HT1080 (cell line): ENCODE measurements around the gene P2RX2. TPM values are rescaled to one million over a fixed set of nuclear protein-coding genes. Genes with fewer than 3 reads are reported as not detected.

ENCODE experiments used
- DNase-seq: peaks from one replicate; pipeline ENCODE4 v3.0.0-alpha.2; 2015; ENCODE audit warnings: low read depth
- polyA plus RNA-seq, 2 experiments: library from polyadenylated mRNA; depleted of rRNA; stranded (reverse); fragments of >200 nt; gene quantifications; 2 replicates each; pipeline ENCODE4 v1.2.3, GENCODE V29; 2015
- total RNA-seq: library from RNA; depleted of rRNA; stranded (reverse); fragments of >200 nt; shearing (Covaris generic); gene quantifications from 2 replicates; pipeline ENCODE4 v1.2.3, GENCODE V29; 2014; rRNA removed

Gene P2RX2
- total RNA-seq: not detected in 2 replicates
- not detected in 2 replicates for polyA plus RNA-seq (2015; cell fraction: cytosol; rRNA removed)
- polyA plus RNA-seq (2015; cell fraction: nucleus; rRNA removed): not detected in 2 replicates

GRCh38 chr12:132618683-132619043 lies at the start of gene P2RX2:
P2RX2 (plus strand) TSS chr12:132618776; CDS start chr12:132618817, 41 bp downstream.
- DNase-seq: no peak

- no peak for DNase-seq
Observed at GRCh38 chr12:132568826-132569480, 49.6 kb upstream of the P2RX2 start.

- DNase-seq: no peak
Observed at GRCh38 chr12:132569856-132570480, 48.6 kb upstream of the P2RX2 start.

- no peak for DNase-seq
Observed at GRCh38 chr12:132570635-132571034, 47.9 kb upstream of the P2RX2 start.

GRCh38 chr12:132571051-132571450 lies 47.5 kb upstream of the P2RX2 start:
- DNase-seq: no peak

GRCh38 chr12:132571598-132571997 lies 47.0 kb upstream of the P2RX2 start:
- no peak for DNase-seq

DNA sequence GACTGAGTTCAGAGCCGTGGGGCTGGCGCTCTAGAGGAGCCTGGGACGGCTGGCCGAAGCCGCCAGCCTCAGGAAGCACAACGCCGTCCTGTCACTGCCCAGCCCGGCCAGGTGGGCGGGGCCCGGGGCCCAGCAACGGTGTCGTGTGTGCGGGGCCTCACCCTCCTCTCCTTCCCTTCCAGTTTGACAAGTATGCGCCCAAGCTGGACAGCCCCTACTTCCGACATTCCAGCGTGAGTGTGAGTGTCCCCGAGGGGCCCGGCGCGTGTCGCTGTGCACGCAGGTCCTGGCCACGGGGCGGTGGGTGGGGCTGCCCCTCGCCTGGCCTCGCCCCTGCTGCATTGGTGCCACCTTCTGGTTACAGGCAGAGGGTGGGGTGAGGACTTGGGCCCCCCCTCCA lies 46.5 kb upstream of the P2RX2 start:
- DNase-seq: no peak

DNA sequence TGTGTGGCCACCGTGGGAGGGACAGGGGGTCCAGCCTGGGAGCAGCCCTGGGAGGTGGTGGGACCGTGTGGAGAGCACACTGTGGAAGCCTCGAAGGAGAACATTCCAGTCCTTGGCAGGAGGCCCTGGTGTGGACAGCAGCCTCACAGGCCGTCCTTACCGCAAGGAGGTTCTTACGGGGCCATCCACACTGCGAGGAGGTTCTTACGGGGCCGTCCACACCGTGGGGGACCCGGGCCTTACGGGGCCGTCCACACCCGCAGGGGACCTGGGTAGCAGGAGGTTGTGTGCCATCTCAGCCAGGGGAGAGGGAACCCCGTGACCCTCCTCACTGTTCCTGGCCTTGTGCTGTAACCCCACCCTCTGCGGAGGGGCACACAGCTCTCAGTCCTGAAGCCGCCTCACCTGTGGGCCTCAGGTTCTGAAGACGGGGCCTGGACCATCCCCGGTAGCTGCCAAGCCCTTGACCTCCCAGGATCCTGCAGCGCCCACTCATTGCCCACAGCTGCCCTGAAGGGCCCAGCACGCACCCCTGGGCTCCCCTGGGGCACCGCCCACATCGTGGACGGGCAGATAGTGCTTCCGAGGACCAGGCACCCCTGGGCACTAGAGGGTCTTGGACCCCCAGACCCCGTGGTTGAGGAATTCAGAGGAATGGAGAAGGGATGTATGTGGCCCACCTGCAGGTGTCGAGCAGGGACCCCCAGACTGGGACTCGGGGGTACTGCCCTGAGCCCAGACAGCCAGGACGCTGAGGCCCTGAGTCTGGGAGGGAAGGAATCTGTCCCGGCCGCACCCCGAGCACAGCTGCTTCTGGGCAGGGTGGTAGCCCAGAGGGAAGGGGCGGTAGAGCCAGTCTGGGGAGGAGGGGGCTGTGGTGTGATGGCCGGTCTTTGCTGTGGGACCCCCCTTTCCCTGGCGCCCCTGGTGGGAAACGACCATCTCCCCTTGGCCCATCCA lies 45.5 kb upstream of the P2RX2 start:
- DNase-seq: no peak

GRCh38 chr12:132574271-132574996 lies 44.1 kb upstream of the P2RX2 start:
- DNase-seq: no peak

GRCh38 chr12:132575661-132576060 lies 42.9 kb upstream of the P2RX2 start:
- no peak for DNase-seq

DNA sequence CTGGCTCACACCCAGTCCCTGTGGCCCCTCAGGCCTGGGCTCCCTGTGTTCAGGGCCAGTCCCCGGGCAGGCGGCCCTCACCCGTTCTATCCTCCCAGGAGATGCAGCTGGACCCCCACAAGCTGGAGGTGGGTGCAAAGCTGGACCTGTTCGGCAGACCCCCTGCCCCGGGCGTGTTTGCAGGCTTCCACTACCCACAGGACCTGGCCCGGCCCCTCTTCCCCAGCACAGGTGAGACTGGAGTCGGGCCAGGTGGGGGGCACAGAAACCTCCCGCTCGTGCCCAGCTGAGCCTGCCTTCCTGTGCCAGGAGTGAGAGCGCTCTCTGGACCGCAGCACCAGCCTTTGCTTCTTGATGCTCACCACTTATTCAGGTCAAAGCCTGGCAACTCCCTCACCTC lies 41.9 kb upstream of the P2RX2 start:
- DNase-seq: no peak

- no peak for DNase-seq
Observed at GRCh38 chr12:132577191-132577920, 41.2 kb upstream of the P2RX2 start.

- no peak for DNase-seq
Observed at GRCh38 chr12:132578118-132578517, 40.5 kb upstream of the P2RX2 start.

GRCh38 chr12:132578826-132579225 lies 39.8 kb upstream of the P2RX2 start:
- DNase-seq: no peak

GRCh38 chr12:132579744-132580143 lies 38.8 kb upstream of the P2RX2 start:
- no peak for DNase-seq

- no peak for DNase-seq
Observed at GRCh38 chr12:132580701-132581292, 37.8 kb upstream of the P2RX2 start.

DNA sequence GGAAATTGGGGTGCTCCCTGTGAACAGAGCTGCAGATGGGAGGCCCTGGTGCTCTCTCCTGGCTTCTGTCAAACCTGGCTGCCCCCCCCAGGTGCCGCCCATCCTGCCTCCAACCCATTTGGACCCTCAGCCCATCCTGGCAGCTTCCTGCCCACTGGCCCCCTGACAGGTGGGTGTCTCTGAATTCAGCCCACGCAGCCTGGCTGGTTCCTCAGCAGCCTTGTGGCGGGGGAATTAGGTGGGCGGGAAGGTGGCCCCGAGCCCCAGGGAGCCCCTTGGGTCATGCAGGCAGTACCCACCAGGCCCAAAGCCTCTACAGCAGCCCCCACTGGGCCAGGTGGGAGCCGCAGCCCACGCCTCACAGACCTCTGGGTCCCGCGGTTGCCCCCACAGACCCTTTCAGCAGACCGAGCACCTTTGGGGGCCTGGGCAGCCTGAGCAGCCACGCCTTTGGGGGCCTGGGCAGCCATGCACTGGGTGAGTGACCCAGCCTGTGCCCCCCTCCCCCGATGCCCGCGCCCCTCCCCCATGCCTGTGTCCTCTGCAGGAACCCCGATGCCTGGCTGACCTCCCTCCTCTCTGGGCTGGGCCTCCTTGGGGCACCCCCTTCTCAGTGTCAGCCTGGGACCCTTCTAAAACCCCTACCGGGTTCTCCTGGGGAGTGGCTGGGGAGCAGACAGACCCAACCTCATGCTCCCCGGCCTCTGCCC lies 37.1 kb upstream of the P2RX2 start:
- no peak for DNase-seq

DNA sequence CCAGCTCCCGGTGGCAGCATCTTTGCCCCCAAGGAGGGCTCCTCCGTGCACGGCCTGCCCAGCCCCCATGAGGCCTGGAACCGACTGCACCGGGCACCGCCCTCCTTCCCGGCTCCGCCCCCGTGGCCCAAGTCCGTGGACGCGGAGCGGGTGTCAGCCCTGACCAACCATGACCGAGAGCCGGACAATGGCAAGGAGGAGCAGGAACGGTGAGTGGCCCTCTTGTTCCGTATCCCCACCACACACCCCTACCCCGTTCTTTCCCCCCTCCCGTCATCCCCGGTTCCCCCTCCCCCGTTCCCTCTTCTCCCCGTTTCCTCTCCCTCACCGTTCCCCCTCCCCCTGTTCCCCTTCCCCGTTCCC lies 36.5 kb upstream of the P2RX2 start:
- no peak for DNase-seq

GRCh38 chr12:132582582-132583410 lies 35.8 kb upstream of the P2RX2 start:
- DNase-seq: no peak
